Liver (tissue), 9 donors: ENCODE data around the gene MECR. TPM values are rescaled to one million over a fixed set of nuclear protein-coding genes. Genes with fewer than 3 reads are reported as not detected.
A peak's percentile ranks its signal among the peaks of the same experiment; 100 is the strongest.

Experiments used
- DNase-seq: peaks from one replicate; pipeline ENCODE4 v3.0.0-alpha.2; 2017; ENCODE audit warnings: low spot score
- H3K27ac ChIP-seq, 2 donors: one replicate each; pipeline ENCODE4 v1.7.0; 2013; ENCODE audit warnings: inconsistent platforms in 2 of 2, low read length in 2 of 2, control low read depth in 1 of 2, low read depth in 1 of 2, mild to moderate bottlenecking in 1 of 2
- H3K27me3 ChIP-seq, 4 donors: one replicate each; pipeline versions ENCODE4 v1.6.1 to v1.7.0; 2013; ENCODE audit warnings: low read length in 3 of 4, inconsistent platforms in 1 of 4, mild to moderate bottlenecking in 1 of 4, moderate library complexity in 1 of 4; ENCODE audit not compliant: control insufficient read depth in 4 of 4, insufficient read depth in 4 of 4
- H3K36me3 ChIP-seq, 4 donors: one replicate each; pipeline versions ENCODE4 v1.6.1 to v1.7.0; 2013; ENCODE audit warnings: low read length in 3 of 4, mild to moderate bottlenecking in 3 of 4, low read depth in 1 of 4, moderate library complexity in 1 of 4; ENCODE audit not compliant: control insufficient read depth in 4 of 4, insufficient read depth in 3 of 4
- H3K4me1 ChIP-seq, 4 donors: one replicate each; pipeline versions ENCODE4 v1.6.1 to v1.7.0; 2013; ENCODE audit warnings: low read length in 3 of 4, mild to moderate bottlenecking in 3 of 4, moderate library complexity in 1 of 4; ENCODE audit not compliant: control insufficient read depth in 4 of 4, insufficient read depth in 4 of 4
- H3K4me3 ChIP-seq, 3 donors: one replicate each; pipeline versions ENCODE4 v1.6.1 to v1.7.0; 2013; ENCODE audit warnings: low read length in 3 of 3, control low read depth in 1 of 3, low read depth in 1 of 3, mild to moderate bottlenecking in 1 of 3
- H3K9ac ChIP-seq, 2 donors: one replicate each; pipeline ENCODE4 v1.7.0; 2013; ENCODE audit warnings: low read length in 2 of 2, mild to moderate bottlenecking in 2 of 2, moderate library complexity in 2 of 2, control low read depth in 1 of 2, low read depth in 1 of 2
- H3K9me3 ChIP-seq, 4 donors: one replicate each; pipeline versions ENCODE4 v1.6.1 to v1.7.0; 2013; ENCODE audit warnings: low read length in 3 of 4; ENCODE audit not compliant: control insufficient read depth in 4 of 4
- EGR1 ChIP-seq, 2 donors: IDR thresholded peaks; 2 replicates each; pipeline ENCODE4 v1.6.1; 2016 to 2018; ENCODE audit warnings: antibody characterized with exemption in 2 of 2, low read depth in 2 of 2
- FOXA1 ChIP-seq: IDR thresholded peaks from 2 replicates; pipeline ENCODE4 v1.6.1; 2016; ENCODE audit warnings: antibody characterized with exemption
- FOXA2 ChIP-seq: IDR thresholded peaks from 2 replicates; pipeline ENCODE4 v1.6.1; 2016; ENCODE audit warnings: antibody characterized with exemption
- GABPA ChIP-seq, 2 donors: IDR thresholded peaks in 1 of 2; conservative IDR thresholded peaks in 1 of 2; 2 replicates each; pipeline ENCODE4 v1.6.1; 2016; ENCODE audit warnings: antibody characterized with exemption in 2 of 2, mild to moderate bottlenecking in 1 of 2, moderate library complexity in 1 of 2
- HNF4A ChIP-seq, 2 donors: conservative IDR thresholded peaks; 2 replicates each; pipeline ENCODE4 v1.6.1; 2016; ENCODE audit warnings: antibody characterized with exemption in 2 of 2, mild to moderate bottlenecking in 2 of 2
- HNF4G ChIP-seq: IDR thresholded peaks from 2 replicates; pipeline ENCODE4 v1.6.1; 2016; ENCODE audit warnings: antibody characterized with exemption
- JUND ChIP-seq, 2 donors: IDR thresholded peaks; 2 replicates each; pipeline ENCODE4 v1.6.1; 2016; ENCODE audit warnings: antibody characterized with exemption in 2 of 2
- MAX ChIP-seq: IDR thresholded peaks from 2 replicates; pipeline ENCODE4 v1.6.1; 2016; ENCODE audit warnings: antibody characterized with exemption
- NR2F2 ChIP-seq: IDR thresholded peaks from 2 replicates; pipeline ENCODE4 v1.6.1; 2016; ENCODE audit warnings: antibody characterized with exemption
- RAD21 ChIP-seq, 2 donors: IDR thresholded peaks; 2 replicates each; pipeline ENCODE4 v1.6.1; 2016; ENCODE audit warnings: antibody characterized with exemption in 2 of 2, mild to moderate bottlenecking in 2 of 2
- REST ChIP-seq: IDR thresholded peaks from 2 replicates; pipeline ENCODE4 v1.6.1; 2016; ENCODE audit warnings: antibody characterized with exemption, mild to moderate bottlenecking
- RXRA ChIP-seq, 2 donors: IDR thresholded peaks; 2 replicates each; pipeline ENCODE4 v1.6.1; 2017 to 2018; ENCODE audit warnings: antibody characterized with exemption in 2 of 2, mild to moderate bottlenecking in 1 of 2
- SP1 ChIP-seq: IDR thresholded peaks from 2 replicates; pipeline ENCODE4 v1.6.1; 2018; ENCODE audit warnings: antibody characterized with exemption, mild to moderate bottlenecking
- TAF1 ChIP-seq: conservative IDR thresholded peaks from 2 replicates; pipeline ENCODE4 v1.6.1; 2016; ENCODE audit warnings: antibody characterized with exemption, mild to moderate bottlenecking
- YY1 ChIP-seq: IDR thresholded peaks from 2 replicates; pipeline ENCODE4 v1.6.1; 2016; ENCODE audit warnings: antibody characterized with exemption, mild to moderate bottlenecking
- ZBTB33 ChIP-seq: IDR thresholded peaks from 2 replicates; pipeline ENCODE4 v1.6.1; 2016; ENCODE audit warnings: antibody characterized with exemption
- WGBS: extraction: QIAGEN DNeasy Blood & Tissue Kit; methylation state at CpG from one replicate; pipeline ENCODE4 v1.1.7; 2013; 5-methylcytosine and 5-hydroxymethylcytosine counted together
- polyA plus RNA-seq, 2 donors: library from polyadenylated mRNA; stranded (reverse) in 1 of 2; unstranded in 1 of 2; fragments of 200-250 nt in 1 of 2; fragments of >200 nt in 1 of 2; fragmentation: Nextera tagmentation in 1 of 2; extraction: Ambion mirVana in 1 of 2; gene quantifications; one replicate each; pipeline versions ENCODE4 v1.2.1 to v1.2.3, GENCODE V29; 2013 to 2015
- total RNA-seq, 2 donors: library from RNA; depleted of rRNA; stranded (reverse); fragments of >200 nt; gene quantifications; one replicate each; pipeline ENCODE4 v1.2.3, GENCODE V29; 2014
- TF ChIP-seq, protein P1 (sequence below): IDR thresholded peaks from 2 replicates; pipeline ENCODE4 v1.6.1; 2016; ENCODE audit warnings: antibody characterized with exemption
- TF ChIP-seq, protein P2 (sequence below): fragments of 150-350 bp; IDR thresholded peaks from 2 replicates; pipeline ENCODE4 v1.5.1; 2017; ENCODE audit warnings: improper control_type of control experiment, low read depth, low read length; ENCODE audit not compliant: missing input control
- donor health status: healthy.
- donor health status: healthy.
- donor health status: healthy.
- donor health status: healthy.
- donor health status: healthy.

MECR gene
- total and polyA plus RNA-seq, 4 donors, result 7.5 to 19.9 (median 13.2) TPM

GRCh38 chr1:29186707-29187106 lies 44.0 kb downstream of the MECR start:
- H3K36me3 ChIP-seq, result no peaks in the 10 kb centered on the region
- H3K4me3 ChIP-seq, result no peak overlapping the region
- no peak for TF ChIP-seq RAD21 (IDR thresholded peaks at IDR 0.05)
- TF ChIP-seq FOXA1, result no peak
- no peak for TF ChIP-seq JUND (IDR thresholded peaks at IDR 0.05)
- TF ChIP-seq YY1, result no peak
- TF ChIP-seq, protein P1, sequence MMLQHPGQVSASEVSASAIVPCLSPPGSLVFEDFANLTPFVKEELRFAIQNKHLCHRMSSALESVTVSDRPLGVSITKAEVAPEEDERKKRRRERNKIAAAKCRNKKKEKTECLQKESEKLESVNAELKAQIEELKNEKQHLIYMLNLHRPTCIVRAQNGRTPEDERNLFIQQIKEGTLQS, result no peak
- no peak for TF ChIP-seq RXRA (IDR thresholded peaks at IDR 0.05)
- no peak for TF ChIP-seq EGR1 (IDR thresholded peaks at IDR 0.05; ENCODE audit: low read depth in 2 of 2)
- TF ChIP-seq ZBTB33, result no peak
- TF ChIP-seq GABPA (IDR thresholded peaks at IDR 0.05 in 1 of 2, conservative IDR thresholded peaks at IDR 0.05 in 1 of 2), result no peak
- TF ChIP-seq REST, result no peak
- no peak for TF ChIP-seq SP1
- TF ChIP-seq MAX, result no peak
- no peak for TF ChIP-seq HNF4G
- no peak for TF ChIP-seq TAF1
- TF ChIP-seq, protein P2, sequence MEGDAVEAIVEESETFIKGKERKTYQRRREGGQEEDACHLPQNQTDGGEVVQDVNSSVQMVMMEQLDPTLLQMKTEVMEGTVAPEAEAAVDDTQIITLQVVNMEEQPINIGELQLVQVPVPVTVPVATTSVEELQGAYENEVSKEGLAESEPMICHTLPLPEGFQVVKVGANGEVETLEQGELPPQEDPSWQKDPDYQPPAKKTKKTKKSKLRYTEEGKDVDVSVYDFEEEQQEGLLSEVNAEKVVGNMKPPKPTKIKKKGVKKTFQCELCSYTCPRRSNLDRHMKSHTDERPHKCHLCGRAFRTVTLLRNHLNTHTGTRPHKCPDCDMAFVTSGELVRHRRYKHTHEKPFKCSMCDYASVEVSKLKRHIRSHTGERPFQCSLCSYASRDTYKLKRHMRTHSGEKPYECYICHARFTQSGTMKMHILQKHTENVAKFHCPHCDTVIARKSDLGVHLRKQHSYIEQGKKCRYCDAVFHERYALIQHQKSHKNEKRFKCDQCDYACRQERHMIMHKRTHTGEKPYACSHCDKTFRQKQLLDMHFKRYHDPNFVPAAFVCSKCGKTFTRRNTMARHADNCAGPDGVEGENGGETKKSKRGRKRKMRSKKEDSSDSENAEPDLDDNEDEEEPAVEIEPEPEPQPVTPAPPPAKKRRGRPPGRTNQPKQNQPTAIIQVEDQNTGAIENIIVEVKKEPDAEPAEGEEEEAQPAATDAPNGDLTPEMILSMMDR, result no peak
- no peak for TF ChIP-seq HNF4A (conservative IDR thresholded peaks at IDR 0.05)
- TF ChIP-seq FOXA2, result no peak
- 92% methylated on average over 1 of the region's 1 CpG for WGBS
- DNase-seq, result no peak
- peaks cover 6 to 23% (median 9%) of the 10 kb centered on the region in 4 donors for H3K4me1 ChIP-seq
- peak overlapping the region; percentile 32 to 82 for H3K27ac ChIP-seq
- H3K9ac ChIP-seq, result no peak overlapping the region
- no peaks in the 10 kb centered on the region for H3K27me3 ChIP-seq
- H3K9me3 ChIP-seq, result no peaks in the 10 kb centered on the region

DNA sequence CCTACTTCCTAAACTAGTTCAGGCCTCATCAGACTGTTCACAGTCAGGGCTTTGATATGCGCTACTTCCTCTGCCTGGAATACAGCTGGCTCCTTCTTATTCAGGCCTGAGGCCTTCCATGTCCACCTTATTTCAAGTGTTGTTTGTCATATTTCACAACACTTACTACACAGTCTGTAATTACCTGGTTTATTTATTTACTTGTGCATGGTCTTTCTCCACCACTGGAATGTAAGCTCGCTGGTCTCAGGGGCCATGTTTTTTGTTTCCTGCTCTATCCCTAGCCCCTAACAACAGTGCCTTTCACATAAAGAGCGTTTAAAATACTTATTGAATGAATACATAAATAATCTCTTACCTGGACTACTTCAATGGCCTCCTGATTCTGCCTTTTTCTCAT lies 44.5 kb downstream of the MECR start:
- no peak for DNase-seq
- H3K4me1 ChIP-seq, result peaks cover 6 to 23% (median 9%) of the 10 kb centered on the region in 4 donors
- peak overlapping the region; percentile 53 to 82 for H3K27ac ChIP-seq
- WGBS, result 53% methylated on average over 3 of the region's 3 CpGs
- no peak overlapping the region for H3K9ac ChIP-seq
- no peak overlapping the region for H3K4me3 ChIP-seq
- no peaks in the 10 kb centered on the region for H3K36me3 ChIP-seq
- no peaks in the 10 kb centered on the region for H3K9me3 ChIP-seq
- no peaks in the 10 kb centered on the region for H3K27me3 ChIP-seq
- no peak for TF ChIP-seq HNF4G
- no peak for TF ChIP-seq NR2F2
- TF ChIP-seq SP1, result peak; percentile 72
- TF ChIP-seq FOXA1, result peak; percentile 10
- TF ChIP-seq HNF4A (conservative IDR thresholded peaks at IDR 0.05), result peak; percentile 57 to 70
- TF ChIP-seq RAD21 (IDR thresholded peaks at IDR 0.05), result peak; percentile 18 to 52
- TF ChIP-seq GABPA (IDR thresholded peaks at IDR 0.05 in 1 of 2, conservative IDR thresholded peaks at IDR 0.05 in 1 of 2), result no peak
- TF ChIP-seq, protein P1, result no peak
- peak; percentile 90 for TF ChIP-seq YY1
- no peak for TF ChIP-seq JUND (IDR thresholded peaks at IDR 0.05)
- TF ChIP-seq ZBTB33, result peak; percentile 26
- TF ChIP-seq MAX, result peak; percentile 44
- TF ChIP-seq RXRA (IDR thresholded peaks at IDR 0.05), result peak; percentile 41 to 62
